GM12878 (cell line): ENCODE measurements around the gene ANKIB1. TPM values are rescaled to one million over a fixed set of nuclear protein-coding genes. Genes with fewer than 3 reads are reported as not detected.

Experiments
- ATAC-seq: fragments of 200-7000 bp; cut with Tn5 transposase; 3 replicates; pipeline ENCODE4 v1.9.1; 2020; ENCODE audit warnings: mild to moderate bottlenecking, moderate library complexity
- BruUV-seq: library from RNA; stranded (reverse); fragments of 400-500 nt; replicated peaks from 2 replicates; lab custom pipeline; 2021; lab: Mats Ljungman, UMichigan
- CTCF ChIA-PET: fragments of 300-600 bp; sonication (Branson Sonifier 250); formaldehyde crosslinking; extraction: SDS; loops from one replicate; lab custom pipeline; 2021; ENCODE audit warnings: inconsistent platforms; lab: Yijun Ruan, JAX
- POLR2A ChIA-PET: fragments of 350-600 bp; formaldehyde crosslinking; extraction: SDS; loops from one replicate; lab custom pipeline; 2021; ENCODE audit warnings: inconsistent platforms; lab: Charles Lee
- RAD21 ChIA-PET: fragments of 300-600 bp; sonication (Branson Sonifier 250); formaldehyde crosslinking; loops from one replicate; lab custom pipeline; 2023; ENCODE audit warnings: antibody characterized with exemption; ENCODE audit not compliant: unreplicated experiment; lab: Charles Lee
- SMC1A ChIA-PET: fragments of 300-600 bp; sonication (Branson Sonifier 250); formaldehyde crosslinking; loops from one replicate; lab custom pipeline; 2023; ENCODE audit not compliant: unreplicated experiment, uncharacterized antibody; lab: Charles Lee
- DNase-seq: peaks from one replicate; pipeline ENCODE4 v3.0.0-alpha.2; 2011; ENCODE audit warnings: low read depth, low spot score
- FAIRE-seq: peaks from 3 replicates; lab custom pipeline; 2011; peaks lifted over from hg19 to GRCh38; lab: Jason Lieb, UNC
- H2AFZ ChIP-seq: 2 replicates; pipeline ENCODE4 v1.6.0; 2011; ENCODE audit warnings: low read depth, low read length, control low read depth; ENCODE audit not compliant: control insufficient read depth
- H3K27ac ChIP-seq: 2 replicates; pipeline ENCODE4 v1.5.1; 2011; ENCODE audit warnings: control low read depth; ENCODE audit not compliant: control insufficient read depth, insufficient read depth
- H3K27me3 ChIP-seq, 2 experiments: replicated peaks in 1 of 2; 2 replicates each; pipeline versions ENCODE4 v1.6.0 to v1.6.1; 2011; ENCODE audit warnings: low read length in 1 of 2; ENCODE audit not compliant: control insufficient read depth in 2 of 2, insufficient read depth in 2 of 2
- H3K36me3 ChIP-seq, 2 experiments: 2 replicates each; pipeline ENCODE4 v1.5.1; 2011; ENCODE audit warnings: low read length in 1 of 2; ENCODE audit not compliant: control insufficient read depth in 2 of 2, insufficient read depth in 2 of 2
- H3K4me1 ChIP-seq: 2 replicates; pipeline ENCODE4 v1.6.1; 2011; ENCODE audit warnings: mild to moderate bottlenecking, low read length, moderate library complexity, mixed read lengths; ENCODE audit not compliant: control insufficient read depth, insufficient read depth
- H3K4me2 ChIP-seq: 2 replicates; pipeline ENCODE4 v1.6.0; 2011; ENCODE audit warnings: control low read depth; ENCODE audit not compliant: control insufficient read depth, insufficient read depth
- H3K4me3 ChIP-seq: fragments of 200-600 bp; sonication (generic); 2 replicates; pipeline ENCODE4 v1.5.1; 2016
- H3K79me2 ChIP-seq: 2 replicates; pipeline ENCODE4 v1.6.0; 2011; ENCODE audit warnings: low read length; ENCODE audit not compliant: control insufficient read depth, insufficient read depth
- H3K9ac ChIP-seq: 2 replicates; pipeline ENCODE4 v1.8.0; 2011; ENCODE audit warnings: low read length, control low read depth, mixed read lengths; ENCODE audit not compliant: control insufficient read depth, insufficient read depth
- H3K9me3 ChIP-seq: replicated peaks from 3 replicates; pipeline ENCODE4 v1.5.1; 2011; ENCODE audit warnings: mild to moderate bottlenecking, low read length; ENCODE audit not compliant: control insufficient read depth, insufficient read depth
- H4K20me1 ChIP-seq: 2 replicates; pipeline ENCODE4 v1.6.0; 2011; ENCODE audit not compliant: control insufficient read depth, insufficient read depth
- FOXM1 ChIP-seq: IDR thresholded peaks from 2 replicates; pipeline ENCODE4 v1.6.1; 2012; ENCODE audit warnings: low read depth, mild to moderate bottlenecking, inconsistent platforms, low read length, moderate library complexity
- NFYA ChIP-seq: IDR thresholded peaks from 2 replicates; pipeline ENCODE4 v1.6.1; 2011; ENCODE audit warnings: low read depth, mild to moderate bottlenecking, low read length, improper control_type of control experiment, borderline replicate concordance
- NRF1 ChIP-seq: conservative IDR thresholded peaks from 2 replicates; pipeline ENCODE4 v1.6.1; 2011; ENCODE audit warnings: mild to moderate bottlenecking, low read depth, low read length, improper control_type of control experiment
- WGBS: methylation state at CpG from one replicate; pipeline ENCODE4 v1.1.6; 2016; ENCODE audit warnings: low lambda C conversion rate; ENCODE audit not compliant: insufficient replicate concordance, insufficient coverage; ENCODE audit errors: missing lambda C conversion rate; 5-methylcytosine and 5-hydroxymethylcytosine counted together
- in situ Hi-C: fragments of 300-500 bp; cut with MboI; formaldehyde crosslinking; loops from 9 replicates; pipeline ENCODE4 v1.14.3; 2018; ENCODE audit warnings: mixed read lengths
- intact Hi-C: fragments of 100-400 bp; cut with micrococcal nuclease; formaldehyde crosslinking; loops from one replicate; pipeline ENCODE4 v1.14.2; 2022; ENCODE audit not compliant: unreplicated experiment
- polyA plus RNA-seq, 11 experiments: library from polyadenylated mRNA; depleted of rRNA in 4 of 11; unstranded in 6 of 11; stranded (reverse) in 5 of 11; fragments of >200 nt; fragmentation: Nextera tagmentation in 4 of 11; fragmentation: Illumina TruSeq in 1 of 11; extraction: Ambion mirVana in 4 of 11; extraction: Trizol in 1 of 11; gene quantifications; 1 replicate in 1 of 11; 2 replicates in 10 of 11; pipeline versions ENCODE4 v1.2.1 to v1.2.3, GENCODE V29; 2011 to 2016; ENCODE audit warnings: inconsistent platforms in 2 of 11, missing spikeins in 2 of 11, low read depth in 1 of 11
- total RNA-seq, 4 experiments: library from RNA; depleted of rRNA in 3 of 4; stranded (reverse); fragments of >200 nt in 3 of 4; fragmentation: Illumina TruSeq in 1 of 4; extraction: Trizol in 1 of 4; gene quantifications; 2 replicates each; pipeline versions ENCODE4 v1.2.1 to v1.2.3, GENCODE V29; 2013 to 2021
- TF ChIP-seq, protein P1 (sequence below): fragments of 450-650 bp; formaldehyde crosslinking; IDR thresholded peaks from 2 replicates; pipeline ENCODE4 v1.5.0; 2022; ENCODE audit warnings: mild to moderate bottlenecking, missing genetic modification characterization

The ANKIB1 gene
- total and polyA plus RNA-seq, 10 of the 15 experiments (the other 5 are each of a cell fraction or from before 2014, with no cell fraction given), result 9.0 to 54.0 (median 21.9) TPM

DNA sequence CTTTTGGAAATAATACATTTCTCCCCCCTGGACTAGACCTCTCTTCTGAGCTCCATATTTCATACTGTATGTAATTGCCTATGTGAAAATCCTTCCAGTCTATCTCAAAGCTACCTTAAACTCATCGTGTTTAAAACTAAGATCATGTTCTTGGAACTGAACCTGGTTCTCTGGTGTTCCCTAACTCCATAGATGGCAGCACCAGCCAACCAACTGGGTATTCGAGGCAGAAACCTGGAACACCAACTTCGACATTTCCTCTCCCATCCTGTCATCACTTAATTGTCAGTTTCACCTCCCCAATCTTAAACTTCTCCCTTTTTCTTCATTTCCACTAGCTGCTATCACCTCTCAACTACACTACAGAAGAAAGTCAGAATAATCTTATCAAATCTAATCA, 87.0 kb downstream of the ANKIB1 start:
- ChIA-PET POLR2A (no interaction called here), RAD21 (no interaction called here), CTCF (no interaction called here), SMC1A (interaction anchor here (0.5 kb wide), 1 partner anchor 1056 kb away, joined by 3 read pairs; no protein-coding TSS in a partner anchor)
- no peak overlapping the region for H3K4me3 ChIP-seq
- no peaks in the 10 kb centered on the region for H4K20me1 ChIP-seq
- no peak overlapping the region for H3K4me2 ChIP-seq
- peaks cover 0 to 6% of the 10 kb centered on the region in 2 experiments; a peak in 1 of 4 replicates for H3K36me3 ChIP-seq
- H2AFZ ChIP-seq, result no peak overlapping the region
- H3K9me3 ChIP-seq, result no peaks in the 10 kb centered on the region; the same call in 1 of the 3 replicates
- ATAC-seq (no peak), FAIRE-seq (no peak), DNase-seq (no peak)
- no peak overlapping the region for H3K27ac ChIP-seq
- no peak for TF ChIP-seq FOXM1
- WGBS, result 100% methylated on average over 3 of the region's 3 CpGs
- intact Hi-C loops (no loop called here), in situ Hi-C loops (no loop called here)
- no peaks in the 10 kb centered on the region for H3K79me2 ChIP-seq
- no TSS peak for BruUV-seq
- H3K4me1 ChIP-seq, result no peaks in the 10 kb centered on the region
- H3K9ac ChIP-seq, result no peak overlapping the region
- H3K27me3 ChIP-seq, result no peaks in the 10 kb centered on the region

DNA sequence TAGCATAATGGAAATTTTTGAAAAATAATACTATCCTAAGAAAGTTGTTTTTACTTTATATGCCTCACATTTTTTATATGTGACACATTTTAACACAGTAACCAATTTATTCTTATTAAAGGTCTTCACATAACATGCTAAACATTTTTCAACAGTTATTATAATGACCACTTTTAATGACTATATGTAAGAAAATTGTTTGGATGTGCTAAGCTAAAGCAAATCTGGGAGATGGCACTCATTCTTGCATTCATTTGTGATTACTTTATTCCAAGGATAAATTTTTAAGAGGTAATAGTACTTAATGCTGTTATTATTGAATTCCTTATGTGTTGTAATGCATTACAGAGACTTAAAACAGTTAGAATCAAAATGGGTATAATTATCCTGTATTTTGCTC, 88.1 kb downstream of the ANKIB1 start:
- ATAC-seq (no peak), DNase-seq (no peak), FAIRE-seq (no peak)
- Histone ChIP-seq H3K4me2 (no peak overlapping the region), H3K27me3 (no peaks in the 10 kb centered on the region), H3K9ac (no peak overlapping the region), H3K4me3 (no peak overlapping the region), H3K9me3 (no peaks in the 10 kb centered on the region; the same call in 1 of the 3 replicates), H2AFZ (no peak overlapping the region), H4K20me1 (no peaks in the 10 kb centered on the region), H3K4me1 (no peaks in the 10 kb centered on the region), H3K36me3 (peaks cover 0 to 6% of the 10 kb centered on the region in 2 experiments; a peak in 1 of 4 replicates), H3K79me2 (no peaks in the 10 kb centered on the region), H3K27ac (no peak overlapping the region)
- intact Hi-C loops (no loop called here), in situ Hi-C loops (no loop called here)
- no TSS peak for BruUV-seq
- CTCF ChIA-PET, result no interaction called here
- RAD21 ChIA-PET, result no interaction called here
- TF ChIP-seq NFYA (no peak), NRF1 (no peak)
- TF ChIP-seq, protein P1, sequence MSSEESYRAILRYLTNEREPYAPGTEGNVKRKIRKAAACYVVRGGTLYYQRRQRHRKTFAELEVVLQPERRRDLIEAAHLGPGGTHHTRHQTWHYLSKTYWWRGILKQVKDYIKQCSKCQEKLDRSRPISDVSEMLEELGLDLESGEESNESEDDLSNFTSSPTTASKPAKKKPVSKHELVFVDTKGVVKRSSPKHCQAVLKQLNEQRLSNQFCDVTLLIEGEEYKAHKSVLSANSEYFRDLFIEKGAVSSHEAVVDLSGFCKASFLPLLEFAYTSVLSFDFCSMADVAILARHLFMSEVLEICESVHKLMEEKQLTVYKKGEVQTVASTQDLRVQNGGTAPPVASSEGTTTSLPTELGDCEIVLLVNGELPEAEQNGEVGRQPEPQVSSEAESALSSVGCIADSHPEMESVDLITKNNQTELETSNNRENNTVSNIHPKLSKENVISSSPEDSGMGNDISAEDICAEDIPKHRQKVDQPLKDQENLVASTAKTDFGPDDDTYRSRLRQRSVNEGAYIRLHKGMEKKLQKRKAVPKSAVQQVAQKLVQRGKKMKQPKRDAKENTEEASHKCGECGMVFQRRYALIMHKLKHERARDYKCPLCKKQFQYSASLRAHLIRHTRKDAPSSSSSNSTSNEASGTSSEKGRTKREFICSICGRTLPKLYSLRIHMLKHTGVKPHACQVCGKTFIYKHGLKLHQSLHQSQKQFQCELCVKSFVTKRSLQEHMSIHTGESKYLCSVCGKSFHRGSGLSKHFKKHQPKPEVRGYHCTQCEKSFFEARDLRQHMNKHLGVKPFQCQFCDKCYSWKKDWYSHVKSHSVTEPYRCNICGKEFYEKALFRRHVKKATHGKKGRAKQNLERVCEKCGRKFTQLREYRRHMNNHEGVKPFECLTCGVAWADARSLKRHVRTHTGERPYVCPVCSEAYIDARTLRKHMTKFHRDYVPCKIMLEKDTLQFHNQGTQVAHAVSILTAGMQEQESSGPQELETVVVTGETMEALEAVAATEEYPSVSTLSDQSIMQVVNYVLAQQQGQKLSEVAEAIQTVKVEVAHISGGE (CRISPR knock-in tag), result no peak
- SMC1A ChIA-PET, result no interaction called here
- POLR2A ChIA-PET, result no interaction called here
